Renal cortex interstitium (tissue), 11 donors: ENCODE data around the gene SOX6. TPM values are rescaled to one million over a fixed set of nuclear protein-coding genes. Genes with fewer than 3 reads are reported as not detected.
"Not testable (repeated sequence)": the region's sequence is repeated elsewhere in the genome, so short reads cannot be mapped to it uniquely, and the experiment has no call there.

Source experiments
- DNase-seq, 11 donors: peaks; one replicate each; pipeline ENCODE4 v3.0.0-alpha.2; 2013; ENCODE audit warnings: low read depth in 9 of 11, low spot score in 4 of 11; ENCODE audit errors: extremely low read depth in 1 of 11
- polyA plus RNA-seq, 3 donors: library from polyadenylated mRNA; unstranded; fragments of 120-200 nt; gene quantifications; one replicate each; pipeline ENCODE4 v1.2.1, GENCODE V29; 2013; ENCODE audit not compliant: insufficient read length in 3 of 3

The SOX6 gene
- polyA plus RNA-seq, 3 donors = 20.4 to 24.9 (median 21.0) TPM

DNA sequence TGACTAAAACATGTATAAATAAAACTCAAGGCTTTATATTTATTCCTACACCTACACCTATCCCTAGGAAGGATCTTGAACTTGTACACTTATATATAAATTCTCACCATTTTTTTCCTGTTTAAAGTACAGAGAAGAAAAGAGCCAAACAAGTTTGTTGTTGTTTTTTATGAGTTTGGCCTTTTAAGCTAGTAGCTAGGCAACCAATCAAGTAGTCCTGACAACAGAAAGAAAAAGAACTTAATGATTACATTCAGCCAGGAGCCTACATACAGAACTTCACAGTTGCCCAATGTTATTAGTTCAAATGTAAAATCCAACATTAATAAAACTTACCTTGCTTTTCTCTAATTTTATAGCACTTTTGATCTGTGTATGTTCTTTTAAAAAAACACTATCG is 316.2 kb downstream of the SOX6 start:
- no peak for DNase-seq

DNA sequence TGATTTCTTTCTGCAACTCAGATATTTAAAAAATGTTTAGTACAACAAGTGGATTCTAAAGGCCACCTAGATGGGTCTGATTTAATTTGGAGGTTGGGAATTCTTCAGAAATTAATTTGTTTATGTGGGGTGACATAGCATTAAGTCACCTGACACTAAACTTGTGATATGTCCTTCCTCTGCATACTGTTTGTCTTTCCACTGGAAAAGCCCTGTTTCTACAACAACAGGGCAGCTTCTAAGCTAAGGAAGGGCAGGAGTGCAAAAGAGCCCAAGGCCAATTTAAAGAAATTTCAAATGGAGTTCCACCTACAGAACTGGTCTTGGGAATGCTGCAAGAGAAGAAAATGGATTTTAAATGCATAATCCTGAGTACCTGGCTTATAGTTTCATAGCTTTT is 319.2 kb downstream of the SOX6 start:
- DNase-seq = no peak

DNA sequence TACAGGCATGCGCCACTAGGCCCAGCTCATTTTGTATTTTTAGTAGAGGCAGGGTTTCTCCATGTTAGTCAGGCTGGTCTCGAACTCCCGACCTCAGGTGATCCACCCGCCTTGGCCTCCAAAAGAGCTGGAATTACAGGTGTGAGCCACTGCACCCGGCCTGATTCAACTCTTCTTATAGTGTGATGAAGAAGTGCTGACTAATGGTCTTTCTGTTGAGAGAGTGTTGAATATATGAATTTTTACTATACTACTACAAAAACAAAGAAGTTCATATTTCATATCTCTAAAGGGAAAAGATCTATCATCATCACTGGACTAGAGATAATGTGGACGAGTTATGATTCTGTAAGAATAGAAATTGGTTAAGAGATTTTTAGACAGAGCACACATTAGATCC is 320.1 kb downstream of the SOX6 start:
- no peak for DNase-seq

DNA sequence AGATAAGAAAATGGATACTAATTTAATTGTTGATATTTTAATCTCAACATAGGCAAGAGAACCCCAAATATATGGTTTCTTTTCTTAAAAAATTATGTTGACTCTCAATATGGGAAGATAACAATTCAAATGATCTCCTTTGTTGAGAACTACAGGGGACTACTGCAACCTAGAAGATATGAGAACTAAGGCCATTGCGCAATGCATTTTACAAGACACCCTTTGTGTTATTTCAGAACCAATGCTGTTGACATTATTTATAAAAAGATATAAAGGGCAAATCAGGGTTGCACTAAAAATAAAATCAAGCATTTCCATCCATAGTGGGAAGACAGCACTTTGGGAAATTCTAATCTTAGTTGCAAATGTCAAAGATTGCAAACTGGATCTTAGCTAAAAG is 322.3 kb downstream of the SOX6 start:
- DNase-seq = no peak

DNA sequence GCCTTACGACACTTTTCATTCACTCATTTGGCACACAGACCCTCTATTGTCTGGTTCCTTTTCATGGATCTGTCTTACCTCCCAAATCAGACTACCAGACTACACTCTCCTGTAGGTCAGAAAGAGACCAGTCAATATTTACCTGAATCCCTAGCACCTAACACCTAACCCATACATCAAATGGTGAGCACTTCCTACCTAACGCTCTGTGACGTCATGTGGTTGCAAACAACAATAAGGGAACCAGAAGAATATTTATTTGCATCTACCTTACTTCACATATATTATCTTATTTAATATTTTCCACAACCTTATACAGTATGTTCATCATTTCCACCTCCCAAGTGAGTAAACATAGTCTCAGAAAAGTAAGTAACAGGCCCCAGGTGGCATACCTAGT is 323.4 kb downstream of the SOX6 start:
- DNase-seq = no peak

GRCh38 chr11:16031210-16031609 is 325.1 kb downstream of the SOX6 start:
- DNase-seq = no peak

- DNase-seq = no peak
Measured at GRCh38 chr11:16030664-16031063, 325.7 kb downstream of the SOX6 start.

GRCh38 chr11:16029151-16029550 is 327.2 kb downstream of the SOX6 start:
- DNase-seq = not testable (repeated sequence)

DNA sequence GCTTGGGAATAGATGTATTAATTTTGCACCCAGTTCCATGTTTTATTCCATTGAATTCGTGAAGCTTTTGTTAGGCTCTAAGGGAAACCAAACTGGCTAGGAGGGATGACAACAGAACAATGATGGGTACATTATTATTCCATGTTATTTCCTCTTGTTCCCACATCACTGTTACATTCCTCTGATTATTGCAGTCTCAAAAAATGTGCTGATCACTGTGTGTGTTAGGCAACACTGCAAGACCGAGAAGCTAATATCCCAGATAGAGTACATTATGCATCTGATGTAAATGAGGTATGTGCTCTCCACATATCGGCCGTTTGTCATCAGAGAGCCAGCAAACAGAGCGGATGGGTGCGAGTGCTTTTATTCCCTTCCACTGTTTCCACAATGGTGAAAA is 327.9 kb downstream of the SOX6 start:
- DNase-seq = no peak

DNA sequence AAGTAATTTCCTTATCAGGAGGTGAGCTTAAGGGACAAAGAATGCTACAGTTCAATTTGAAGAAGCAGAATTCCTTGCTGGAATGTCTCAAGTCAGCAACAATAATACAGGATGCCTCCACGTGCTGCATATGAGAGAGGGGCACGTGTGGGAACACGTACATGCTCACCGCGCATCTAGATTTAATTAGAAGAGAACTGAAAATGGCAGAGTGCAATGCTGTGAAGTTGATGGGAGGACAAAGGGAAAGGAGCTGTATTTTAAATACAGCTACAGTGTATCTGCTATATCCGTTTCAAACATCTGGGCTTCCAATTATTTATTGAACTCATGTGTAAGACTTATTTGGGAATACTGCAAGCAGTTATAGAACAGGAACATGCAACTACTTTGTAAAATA is 328.7 kb downstream of the SOX6 start:
- peak in 1 of 11 donors; percentile 33 for DNase-seq

DNA sequence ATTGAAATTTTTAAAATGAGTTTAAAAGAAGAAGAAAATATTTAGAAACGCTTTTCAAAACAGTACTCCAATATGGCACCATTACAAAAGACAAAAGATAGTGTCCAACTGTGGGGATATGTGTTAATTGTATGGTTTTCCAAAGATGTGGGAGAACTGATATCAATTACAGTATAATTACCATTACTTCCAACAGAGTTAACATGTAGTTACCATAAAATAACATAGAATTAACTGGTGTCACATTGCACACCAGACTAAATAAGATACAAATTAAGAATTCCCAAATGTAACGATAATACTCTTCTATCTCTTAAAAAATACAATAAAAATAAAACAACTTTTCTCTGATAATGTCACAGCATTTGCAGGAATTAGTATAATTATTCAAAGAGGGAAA is 329.5 kb downstream of the SOX6 start:
- DNase-seq = no peak

GRCh38 chr11:16018931-16019330 is 337.4 kb downstream of the SOX6 start:
- no peak for DNase-seq

DNA sequence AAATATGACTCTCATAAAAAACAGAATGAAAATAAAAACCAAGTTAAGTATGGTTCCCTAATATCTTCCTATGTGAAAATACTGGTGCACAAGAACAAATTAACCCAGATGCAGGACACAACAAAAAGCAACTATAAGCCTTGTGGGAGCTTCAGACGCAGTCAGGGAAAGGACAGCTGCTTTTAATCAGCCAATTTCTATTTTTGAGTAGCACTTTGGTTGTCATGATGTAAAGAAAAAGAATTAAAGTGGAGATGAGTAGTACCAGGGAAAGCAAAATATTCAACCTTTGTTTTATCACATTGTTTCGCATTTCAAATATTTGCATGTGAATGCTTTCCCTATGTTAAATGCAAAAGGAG is 339.9 kb downstream of the SOX6 start:
- no peak for DNase-seq

- DNase-seq = no peak
Measured at GRCh38 chr11:16015741-16016467, 340.4 kb downstream of the SOX6 start.

GRCh38 chr11:16013649-16014275 is 342.6 kb downstream of the SOX6 start:
- DNase-seq = peak in 4 of 11 donors; percentile 30 to 54 (median 46)

- no peak for DNase-seq
Measured at GRCh38 chr11:16013242-16013641, 343.1 kb downstream of the SOX6 start.

GRCh38 chr11:16012125-16012751 is 344.1 kb downstream of the SOX6 start:
- no peak for DNase-seq

GRCh38 chr11:16011396-16011795 is 344.9 kb downstream of the SOX6 start:
- no peak for DNase-seq

DNA sequence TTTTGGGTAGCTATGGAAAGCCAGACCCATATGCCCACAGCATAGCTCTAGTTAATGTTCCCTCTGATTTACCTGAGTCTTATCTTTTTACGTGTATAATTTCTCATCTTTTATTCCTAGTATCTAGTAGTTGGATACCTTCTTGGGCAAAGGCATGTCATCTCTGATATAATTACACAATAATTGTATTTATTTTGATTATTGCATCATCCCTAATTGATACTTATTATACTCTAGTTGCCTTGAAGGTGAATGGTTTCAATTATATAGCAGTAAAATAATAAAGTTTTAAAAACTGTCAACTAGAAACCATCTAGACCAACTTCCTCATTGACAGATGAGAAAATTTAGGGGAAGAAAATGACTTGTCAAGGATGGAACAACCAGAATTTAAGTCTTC is 347.3 kb downstream of the SOX6 start:
- no peak for DNase-seq

DNA sequence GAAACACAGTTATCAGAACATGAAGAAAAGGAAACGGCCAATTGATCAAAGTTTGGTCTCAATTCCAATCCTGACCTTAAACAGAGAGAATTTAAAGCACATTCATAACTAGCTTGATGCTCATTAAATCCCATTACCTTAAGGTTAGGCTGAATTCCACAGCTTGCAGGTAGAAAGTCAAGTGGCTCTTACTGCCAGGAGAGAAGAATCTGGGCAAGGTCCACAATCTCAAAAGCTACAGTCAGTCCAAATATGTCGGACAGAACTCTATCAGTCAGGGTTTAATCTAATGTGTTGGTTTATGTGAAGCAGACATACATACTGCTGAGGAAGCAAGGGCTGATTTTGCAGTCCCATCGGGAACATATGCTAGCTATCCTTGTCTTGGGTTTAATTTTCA is 348.8 kb downstream of the SOX6 start:
- no peak for DNase-seq

- no peak for DNase-seq
Measured at GRCh38 chr11:16002942-16003341, 353.4 kb downstream of the SOX6 start.
